ENCODE measurements around the gene RTN4R.

DNA sequence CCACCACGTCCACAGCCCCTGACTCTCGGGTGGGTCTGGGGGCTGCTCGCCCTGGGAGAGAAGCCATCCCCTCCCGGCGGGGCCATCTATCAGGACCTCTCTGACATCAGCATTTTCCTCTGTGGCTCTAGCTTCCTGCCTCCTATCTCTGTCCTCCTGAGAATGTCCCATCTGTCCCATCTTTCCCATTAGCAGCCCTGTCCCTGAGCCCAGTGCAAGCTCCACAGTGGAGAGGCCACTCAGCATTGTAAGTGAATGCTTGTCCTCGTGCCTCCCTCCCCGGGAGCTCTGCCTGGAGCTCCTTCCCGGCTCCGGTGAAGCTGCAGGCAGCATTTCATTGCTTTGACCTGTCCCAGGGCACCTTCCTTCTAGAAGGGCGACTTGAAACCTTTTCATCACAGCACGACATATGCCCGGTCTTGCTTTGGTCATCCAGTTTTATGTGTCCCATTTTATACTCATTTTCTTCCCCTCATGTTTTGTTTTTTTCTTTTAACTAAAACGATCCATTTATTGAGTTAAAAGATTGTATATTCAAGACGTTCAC lies 49.7 kb downstream of the RTN4R start:
- TF ChIP-seq CTCF (IDR thresholded peaks at IDR 0.05) (no peak), POLR2A (IDR thresholded peaks at IDR 0.05) (no peak), EP300 (IDR thresholded peaks at IDR 0.05) (no peak)

Measured in tibial nerve (tissue), 4 donors.